SK-MEL-5 (cell line): ENCODE measurements around the gene POLR3H. TPM values are rescaled to one million over a fixed set of nuclear protein-coding genes. Genes with fewer than 3 reads are reported as not detected.

Experiments used
- DNase-seq: peaks from one replicate; pipeline ENCODE4 v3.0.0-alpha.2; 2016; ENCODE audit warnings: low read depth, low spot score
- in situ Hi-C: cut with HindIII; loops from 2 replicates; pipeline ENCODE4 v1.10.0; 2016; ENCODE audit warnings: low sequenced_read_pairs, high pct_unique_total_duplicates, low pct_unique_long_range_greater_than_20kb
- total RNA-seq: library from RNA; depleted of rRNA; stranded (reverse); fragments of >200 nt; shearing (Covaris generic); gene quantifications from 2 replicates; pipeline ENCODE4 v1.2.3, GENCODE V29; 2014

POLR3H gene
- total RNA-seq, 1 experiment from 2014 or later = 23.9 TPM

GRCh38 chr22:41544671-41545476, 604 bp upstream of the POLR3H start:
- in situ Hi-C loops = no loop called here
- no peak for DNase-seq

DNA sequence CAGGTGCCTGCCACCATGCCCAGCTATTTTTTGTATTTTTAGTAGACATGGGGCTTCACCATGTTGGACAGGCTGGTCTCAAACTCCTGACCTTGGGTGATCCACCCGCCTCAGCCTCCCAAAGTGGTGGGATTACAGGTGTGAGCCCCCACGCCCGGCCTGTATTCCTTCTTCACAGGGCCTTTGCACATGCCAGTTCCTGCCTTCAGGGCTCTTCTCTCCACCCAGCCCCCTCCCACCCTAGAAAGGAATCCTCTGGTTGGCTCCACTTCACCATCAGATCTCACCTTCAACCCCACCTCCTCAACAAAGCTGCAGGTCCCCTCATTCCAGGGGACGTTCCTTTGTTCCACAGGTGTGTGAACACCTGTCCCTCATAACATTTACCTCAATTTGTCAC, 2.0 kb downstream of the POLR3H start:
- in situ Hi-C loops = no loop called here
- no peak for DNase-seq

DNA sequence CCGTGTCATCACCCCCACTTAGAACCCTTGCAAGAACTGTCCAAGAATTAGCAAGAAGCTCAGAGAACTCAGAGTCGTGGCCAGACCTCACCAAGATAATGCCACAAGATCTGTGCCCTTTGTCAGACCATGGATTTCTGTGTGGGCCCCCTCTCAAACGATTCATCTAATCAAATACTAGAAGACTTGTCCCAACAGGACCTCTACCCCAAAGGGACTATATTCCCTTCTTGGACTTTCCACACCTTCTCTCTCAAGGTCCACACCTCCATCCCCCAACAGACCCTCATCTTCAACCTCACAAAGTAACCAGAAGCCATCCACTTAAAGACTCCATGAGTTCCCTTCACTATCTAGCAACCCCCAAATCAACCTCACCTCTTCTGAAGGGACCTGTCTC, 2.8 kb downstream of the POLR3H start:
- no peak for DNase-seq
- in situ Hi-C loops = no loop called here

DNA sequence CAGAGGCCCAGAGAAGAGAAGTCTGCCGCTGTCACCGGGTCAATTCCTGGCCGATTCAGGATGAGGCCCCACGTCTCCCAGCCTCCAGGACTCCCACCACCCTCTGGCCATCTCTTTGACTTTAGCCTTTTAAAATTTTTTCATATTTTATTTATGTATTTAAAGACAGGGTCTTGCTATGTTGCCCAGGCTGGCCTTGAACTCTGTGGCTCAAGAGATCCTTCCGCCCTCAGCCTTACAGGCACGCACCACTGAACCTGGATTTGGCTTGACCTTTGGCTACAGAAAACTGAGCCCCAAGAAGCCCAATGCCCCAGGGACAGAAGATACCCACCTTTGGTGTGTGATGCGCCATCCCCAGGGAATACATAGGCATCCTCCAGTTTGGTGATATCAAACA, 3.9 kb downstream of the POLR3H start:
- in situ Hi-C loops = no loop called here
- DNase-seq = no peak

GRCh38 chr22:41540006-41540315, 4.3 kb downstream of the POLR3H start:
- in situ Hi-C loops = no loop called here

GRCh38 chr22:41539146-41540005, 4.9 kb downstream of the POLR3H start:
- no peak for DNase-seq
- in situ Hi-C loops = no loop called here

More at GRCh38 chr22:41540006-41540315, 4.3 kb downstream of the POLR3H start:
- no peak for DNase-seq

DNA sequence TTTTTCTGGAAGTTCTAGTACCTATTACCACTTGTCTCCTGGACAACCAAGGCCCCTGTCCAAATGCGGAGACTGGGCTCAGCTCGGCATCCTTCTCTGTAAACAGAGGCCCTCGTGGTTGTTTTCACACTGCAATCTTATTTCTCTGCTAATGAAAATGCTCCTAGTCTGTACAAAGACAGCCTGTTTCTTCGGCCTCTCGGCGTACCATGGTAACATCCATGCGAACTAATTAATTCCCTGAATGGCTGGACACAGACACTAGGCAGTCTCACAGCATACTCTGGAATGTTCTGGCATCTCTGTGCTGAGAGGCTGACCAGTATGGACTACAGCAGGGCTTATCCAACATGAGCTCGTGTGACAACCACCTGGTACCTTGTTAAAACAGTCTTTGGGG, 5.7 kb downstream of the POLR3H start:
- in situ Hi-C loops = no loop called here
- no peak for DNase-seq

DNA sequence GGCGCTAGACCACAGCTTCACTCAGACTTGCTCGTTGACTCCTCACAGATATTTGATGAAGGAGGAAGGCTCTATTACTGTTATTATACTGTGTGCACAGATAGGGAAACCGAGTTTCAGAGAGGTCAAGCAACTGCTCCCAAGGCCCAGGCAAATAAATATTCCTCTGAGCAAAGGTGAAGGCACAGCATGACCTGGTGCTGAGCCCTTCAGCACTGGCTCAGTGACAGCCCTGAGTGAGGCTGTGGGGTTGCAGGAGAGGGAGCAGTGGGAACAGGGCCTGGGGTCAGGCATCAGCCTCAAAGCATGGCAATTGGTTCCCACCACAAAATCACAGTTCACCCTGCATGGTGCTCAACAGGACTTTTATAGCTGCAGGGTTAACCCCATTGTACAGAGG, 7.1 kb downstream of the POLR3H start:
- DNase-seq = no peak
- in situ Hi-C loops = no loop called here

DNA sequence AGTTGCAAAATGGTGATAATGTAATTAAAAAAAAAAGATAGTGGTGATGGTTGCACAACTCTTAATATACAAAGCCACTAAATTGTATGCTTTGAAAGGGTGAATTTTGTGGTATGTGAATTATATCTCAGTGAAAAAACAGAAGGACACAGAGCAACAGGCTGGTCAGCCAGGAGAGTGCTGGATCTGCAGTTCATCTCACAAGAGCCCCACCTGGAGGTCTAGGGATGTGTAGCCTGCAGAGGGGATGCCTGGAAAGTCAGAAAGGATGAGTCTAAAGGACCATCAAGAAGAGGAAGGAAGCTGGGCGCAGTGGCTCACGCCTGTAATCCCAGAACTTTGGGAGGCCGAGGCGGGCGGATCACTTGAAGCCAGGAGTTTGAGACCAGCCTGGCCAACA, 9.0 kb downstream of the POLR3H start:
- in situ Hi-C loops = no loop called here
- DNase-seq = peak; percentile 60

- in situ Hi-C loops = no loop called here
- peak; percentile 52 for DNase-seq
Measured at GRCh38 chr22:41534219-41534618, 10.1 kb downstream of the POLR3H start.

GRCh38 chr22:41532908-41533825, 11.1 kb downstream of the POLR3H start:
- DNase-seq = peak; percentile 81
- in situ Hi-C loops = no loop called here

DNA sequence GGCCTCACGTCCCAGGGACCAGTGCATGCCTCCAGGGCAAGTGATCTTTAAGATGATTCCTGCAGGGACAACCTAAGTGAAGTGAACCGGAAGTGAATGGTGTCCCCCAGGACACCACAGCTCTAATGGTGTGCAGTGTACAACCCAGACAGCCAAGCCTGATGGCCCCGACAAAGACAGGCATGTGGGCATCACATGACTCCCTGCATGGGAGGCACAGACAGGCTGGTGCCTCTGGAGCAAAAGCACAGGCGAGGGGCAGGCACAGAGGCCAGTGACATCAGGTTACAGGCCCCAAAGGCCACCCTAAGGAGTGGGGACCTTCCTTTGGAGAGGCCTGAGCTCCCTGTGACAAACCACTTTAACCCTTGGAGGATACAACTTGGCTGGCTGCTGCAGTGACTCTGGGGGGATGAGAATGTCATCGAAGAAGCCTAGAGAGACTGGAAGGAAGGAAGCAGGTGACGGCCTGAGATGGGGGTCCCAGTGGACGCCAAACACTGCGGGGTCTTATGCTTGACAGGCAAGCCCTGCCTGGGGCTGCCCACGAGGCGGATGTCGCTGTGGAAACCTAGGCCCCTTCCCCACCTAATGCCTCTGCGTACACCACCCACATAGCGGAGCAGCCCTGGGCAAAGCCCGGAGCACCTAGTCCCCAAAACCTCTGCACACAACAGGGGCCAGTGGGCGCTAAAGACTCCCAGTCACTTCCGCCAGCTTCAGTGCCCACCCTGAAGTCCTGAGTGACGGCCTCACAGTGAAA, 12.4 kb downstream of the POLR3H start:
- in situ Hi-C loops = no loop called here

DNA sequence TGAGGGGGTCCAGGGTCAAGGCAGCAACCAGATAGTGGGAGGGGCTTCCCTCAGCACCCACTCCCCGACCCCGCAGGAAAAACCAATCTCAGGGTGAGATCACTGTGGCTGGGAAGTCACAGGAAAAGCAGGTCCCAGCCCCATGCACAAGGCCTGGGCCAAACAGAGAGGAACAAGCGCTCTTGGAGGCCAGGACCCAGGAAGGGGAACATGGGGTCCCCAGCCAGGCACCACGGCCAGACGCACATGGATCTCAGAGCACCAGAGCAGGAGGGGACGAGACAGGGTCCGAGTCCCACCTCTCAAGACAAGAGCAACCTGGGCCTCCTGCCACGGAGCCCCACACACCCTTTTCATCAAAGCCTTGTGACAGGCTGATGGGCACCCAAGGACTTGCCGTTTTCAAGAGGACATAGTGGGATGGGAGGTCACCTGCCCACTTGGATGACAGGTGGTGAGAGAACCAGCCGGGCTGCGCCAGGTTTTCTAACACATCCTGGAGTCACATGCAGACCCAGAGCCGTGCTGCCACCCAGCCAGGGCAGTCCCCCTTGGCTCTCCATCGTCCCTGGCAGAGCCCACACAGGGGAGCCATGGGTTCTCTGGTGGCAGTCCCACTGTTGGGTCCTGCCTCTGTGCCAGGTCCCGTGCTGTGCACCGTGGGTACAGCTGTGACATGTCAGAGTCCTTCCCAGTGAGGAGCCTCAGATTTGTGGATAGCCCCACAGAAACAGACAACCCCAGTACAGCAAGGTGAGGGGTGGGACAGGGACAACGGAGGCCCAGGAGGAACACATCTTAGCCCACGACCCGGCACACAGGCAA, 13.2 kb downstream of the POLR3H start:
- no peak for DNase-seq
- in situ Hi-C loops = no loop called here

More for the DNA sequence above, 12.4 kb downstream of the POLR3H start:
- peak; percentile 50 for DNase-seq

DNA sequence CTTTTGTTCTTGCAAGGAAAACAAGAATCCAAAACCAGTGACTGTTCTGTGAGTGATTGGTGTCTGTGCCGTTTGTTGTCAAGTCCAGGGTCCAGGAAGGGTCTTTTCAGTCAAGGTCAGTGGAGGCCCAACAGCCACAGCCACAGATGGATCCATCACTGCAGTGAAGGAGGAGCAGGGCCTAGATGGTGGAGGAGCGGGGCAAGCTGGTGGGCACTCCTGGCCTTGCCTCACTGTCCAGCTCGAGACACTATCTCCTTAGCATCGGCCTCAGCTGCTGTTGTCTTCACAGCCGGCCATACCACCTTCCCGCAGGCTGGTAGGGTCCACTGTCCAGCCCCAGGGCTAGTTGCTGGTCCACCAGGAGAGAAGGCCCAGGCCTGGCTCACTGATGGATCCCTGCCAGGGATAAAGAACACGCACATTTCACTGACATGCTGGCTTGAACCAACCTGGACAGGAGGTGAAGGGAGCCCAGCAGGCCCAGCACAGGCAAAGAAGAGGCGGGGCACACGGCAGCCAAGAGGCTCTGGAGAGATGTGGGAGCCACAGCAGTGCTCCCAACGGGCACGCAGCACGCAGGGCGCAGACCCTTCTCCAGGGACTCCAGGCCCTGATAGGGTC, 15.2 kb downstream of the POLR3H start:
- in situ Hi-C loops = no loop called here
- no peak for DNase-seq

GRCh38 chr22:41528132-41528766, 16.0 kb downstream of the POLR3H start:
- no peak for DNase-seq
- in situ Hi-C loops = no loop called here
